Measurements from ENCODE around the gene CCL2.

The CCL2 gene

DNA sequence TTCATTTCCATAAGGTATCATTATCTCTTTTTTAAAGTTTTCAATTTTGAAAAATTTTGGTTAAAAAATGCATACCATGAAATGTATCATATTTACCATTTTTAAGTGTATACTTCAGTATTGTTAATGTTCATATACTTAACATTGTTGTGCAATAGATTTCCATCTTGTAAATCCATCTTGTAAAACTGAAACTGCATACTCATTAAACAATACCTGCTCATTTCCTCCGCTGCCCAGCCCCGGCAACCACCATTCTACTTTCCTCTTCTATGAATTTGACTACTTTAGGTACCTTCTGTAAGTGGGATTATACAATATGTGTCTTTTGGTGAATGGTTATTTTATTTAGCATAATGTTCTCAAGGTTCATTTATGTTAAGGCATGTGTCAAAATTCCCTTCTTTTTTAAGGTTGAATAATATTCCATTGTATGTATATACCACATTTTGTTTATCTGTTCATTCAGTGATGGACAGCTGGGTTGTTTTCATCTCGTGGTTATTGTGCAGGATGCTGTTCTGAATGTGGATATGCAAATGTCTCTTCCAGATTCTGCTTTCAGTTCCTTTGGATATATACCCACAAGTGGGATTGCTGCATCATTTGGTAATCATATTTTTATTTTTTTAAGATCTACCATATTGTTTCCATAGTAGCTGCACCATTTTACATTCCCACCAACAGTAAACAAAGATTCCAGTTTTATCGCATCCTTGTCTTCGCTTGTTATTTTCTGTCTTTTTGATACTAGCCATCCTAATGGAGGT lies 6.7 kb downstream of the CCL2 start:
- DNase-seq (ENCODE audit: insufficient read length, low spot score) (no peak), FAIRE-seq (no peak)

DNA sequence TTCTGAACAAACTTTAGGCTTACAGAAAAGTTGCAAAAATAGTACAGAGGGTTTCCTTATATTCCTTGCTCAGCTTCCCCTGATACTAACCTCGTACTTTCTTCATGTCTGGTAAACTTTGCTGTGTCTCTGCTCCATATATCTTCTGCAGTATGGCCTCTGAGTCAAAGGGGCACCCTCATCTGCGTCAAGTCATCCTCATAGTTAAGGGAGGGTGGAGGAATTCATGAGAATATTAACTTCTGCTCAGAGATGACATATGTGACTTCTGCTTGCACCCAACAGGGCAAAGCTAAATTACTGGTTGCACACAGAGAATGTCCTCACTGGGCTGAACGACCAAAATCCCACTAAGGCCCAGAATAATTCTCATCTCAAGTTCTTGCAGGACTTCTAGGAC lies 10.6 kb downstream of the CCL2 start:
- no peak for FAIRE-seq

DNA sequence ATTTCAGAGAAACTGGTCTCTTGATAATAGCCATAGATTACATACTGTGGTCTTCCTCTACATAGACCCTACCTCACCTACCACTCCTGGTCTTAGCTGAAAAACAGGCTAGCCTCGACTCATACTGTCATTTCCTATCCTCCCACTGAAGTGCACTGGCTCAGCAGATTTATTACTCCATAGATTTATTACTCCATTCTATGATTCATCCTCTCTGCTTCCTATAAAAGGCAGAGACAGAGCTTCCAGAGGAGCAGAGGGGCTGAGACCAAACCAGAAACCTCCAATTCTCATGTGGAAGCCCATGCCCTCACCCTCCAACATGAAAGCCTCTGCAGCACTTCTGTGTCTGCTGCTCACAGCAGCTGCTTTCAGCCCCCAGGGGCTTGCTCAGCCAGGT lies 14.9 kb downstream of the CCL2 start, which contains the start of gene CCL7:
Gene CCL7 (plus strand): TSS at position 253 of the 400 bp plus-strand sequence. CDS start 70 bp downstream, at position 323.
- FAIRE-seq = no peak
- DNase-seq (ENCODE audit: insufficient read length, low spot score) = no peak

More for the DNA sequence above, 10.6 kb downstream of the CCL2 start:
- DNase-seq (ENCODE audit: insufficient read length, low spot score) = no peak

DNA sequence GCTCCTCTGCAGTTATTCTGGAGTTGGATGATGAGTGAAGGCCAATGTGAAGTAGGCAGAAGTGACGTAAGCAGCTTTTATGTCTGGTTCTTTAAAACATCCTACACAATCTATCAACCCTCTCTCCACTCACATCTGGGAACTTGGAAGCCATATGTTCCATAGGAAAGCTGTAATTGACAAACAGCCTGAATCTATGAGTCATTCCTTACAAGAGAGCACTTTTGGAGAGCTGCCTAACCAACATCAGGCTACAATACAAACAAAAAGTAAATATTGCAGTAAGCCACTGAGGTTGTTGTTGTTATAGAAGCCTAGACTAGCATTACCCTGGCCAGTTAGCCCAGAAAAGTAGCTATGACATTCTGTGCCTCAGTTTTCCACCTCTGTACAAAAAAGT lies 20.8 kb downstream of the CCL2 start:
- DNase-seq (ENCODE audit: insufficient read length, low spot score) = no peak
- no peak for FAIRE-seq

DNA sequence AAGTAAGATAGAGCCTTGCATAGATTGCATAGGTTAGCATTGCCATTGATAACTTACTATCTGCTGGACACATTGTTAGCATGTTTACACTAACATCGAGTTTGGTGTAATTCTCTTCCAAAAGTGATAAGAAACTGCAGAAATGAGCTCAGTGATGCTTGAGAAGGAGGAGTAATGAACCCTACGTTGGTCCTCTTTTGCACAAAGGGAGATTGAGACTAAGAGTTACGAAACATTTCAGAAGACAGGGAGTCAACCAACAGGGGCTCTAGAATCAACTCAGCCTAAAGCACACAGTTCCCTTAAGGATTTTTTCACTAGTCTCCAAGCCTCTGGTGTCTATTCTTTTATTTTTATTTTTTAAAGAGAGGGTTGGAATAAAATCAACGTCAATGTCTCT lies 21.7 kb downstream of the CCL2 start:
- FAIRE-seq (no peak), DNase-seq (ENCODE audit: insufficient read length, low spot score) (no peak)

DNA sequence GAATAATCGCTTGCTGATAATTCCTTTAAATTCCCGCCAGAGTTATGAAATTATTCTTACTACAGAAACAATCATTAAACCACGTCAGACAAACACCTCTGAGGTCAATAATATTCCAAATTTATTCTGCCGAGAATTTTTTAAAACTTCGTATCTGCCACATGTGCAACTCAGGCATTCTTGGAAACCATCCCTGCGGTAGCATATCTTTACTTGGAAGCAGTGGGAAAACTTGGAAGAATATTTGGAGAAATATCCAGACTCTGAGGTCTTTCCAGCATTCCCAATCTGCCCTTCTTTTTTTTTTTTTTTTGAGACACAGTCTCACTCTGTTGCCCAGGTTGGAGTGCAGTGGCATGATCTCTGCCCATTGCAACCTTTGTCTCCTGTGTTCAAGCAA lies 28.5 kb downstream of the CCL2 start:
- no peak for FAIRE-seq
- no peak for DNase-seq (ENCODE audit: insufficient read length, low spot score)

DNA sequence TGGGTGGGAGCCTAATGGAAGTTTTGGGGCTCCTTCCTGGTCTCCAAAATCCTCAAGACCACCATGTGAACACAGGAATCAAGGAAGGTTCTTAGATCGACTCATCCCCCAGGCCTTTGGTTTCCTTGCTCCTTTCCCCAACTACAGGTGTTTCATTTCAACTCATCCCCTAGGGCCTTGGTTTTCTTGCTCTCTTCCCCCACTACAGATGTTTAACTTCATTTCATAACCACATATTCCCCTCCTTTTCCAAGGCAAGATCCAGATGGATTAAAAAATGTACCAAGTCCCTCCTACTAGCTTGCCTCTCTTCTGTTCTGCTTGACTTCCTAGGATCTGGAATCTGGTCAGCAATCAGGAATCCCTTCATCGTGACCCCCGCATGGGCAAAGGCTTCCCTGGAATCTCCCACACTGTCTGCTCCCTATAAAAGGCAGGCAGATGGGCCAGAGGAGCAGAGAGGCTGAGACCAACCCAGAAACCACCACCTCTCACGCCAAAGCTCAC lies 30.3 kb downstream of the CCL2 start, which contains the start of gene CCL11:
Gene CCL11 (plus strand): TSS at position 457 of the 507 bp plus-strand sequence. CDS start 67 bp downstream, outside the sequence.
- no peak for FAIRE-seq
- no peak for DNase-seq (ENCODE audit: insufficient read length, low spot score)

DNA sequence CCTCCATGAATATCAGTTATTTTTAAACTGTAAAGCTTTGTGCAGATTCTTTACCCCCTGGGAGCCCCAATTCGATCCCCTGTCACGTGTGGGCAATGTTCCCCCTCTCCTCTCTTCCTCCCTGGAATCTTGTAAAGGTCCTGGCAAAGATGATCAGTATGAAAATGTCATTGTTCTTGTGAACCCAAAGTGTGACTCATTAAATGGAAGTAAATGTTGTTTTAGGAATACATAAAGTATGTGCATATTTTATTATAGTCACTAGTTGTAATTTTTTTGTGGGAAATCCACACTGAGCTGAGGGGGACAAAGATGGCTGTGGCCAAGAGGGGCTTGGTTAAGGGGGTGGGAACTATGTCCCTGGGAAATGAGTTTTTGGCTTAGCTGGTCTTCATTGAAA lies 32.8 kb downstream of the CCL2 start:
- DNase-seq (ENCODE audit: insufficient read length, low spot score) (no peak), FAIRE-seq (no peak)

DNA sequence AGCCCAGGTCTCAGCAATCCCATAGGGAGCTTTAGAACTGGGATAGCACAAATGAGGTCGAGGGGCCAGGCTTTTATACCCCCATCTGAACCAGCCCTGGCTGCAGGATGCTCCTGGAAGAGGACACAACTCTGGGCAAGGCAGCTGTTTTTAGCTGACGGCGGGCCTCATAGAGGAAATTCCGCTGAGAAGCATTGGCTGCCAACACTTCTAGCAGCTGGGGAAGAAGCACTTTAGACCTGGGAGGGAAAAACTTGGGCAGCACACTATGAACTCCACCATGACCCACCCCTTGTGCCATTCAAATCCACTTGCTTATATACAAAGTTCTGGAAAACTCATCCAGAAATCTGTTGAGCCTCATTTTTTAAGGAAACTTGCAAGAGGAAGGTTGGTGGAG lies 35.5 kb downstream of the CCL2 start:
- no peak for DNase-seq (ENCODE audit: insufficient read length, low spot score)

DNA sequence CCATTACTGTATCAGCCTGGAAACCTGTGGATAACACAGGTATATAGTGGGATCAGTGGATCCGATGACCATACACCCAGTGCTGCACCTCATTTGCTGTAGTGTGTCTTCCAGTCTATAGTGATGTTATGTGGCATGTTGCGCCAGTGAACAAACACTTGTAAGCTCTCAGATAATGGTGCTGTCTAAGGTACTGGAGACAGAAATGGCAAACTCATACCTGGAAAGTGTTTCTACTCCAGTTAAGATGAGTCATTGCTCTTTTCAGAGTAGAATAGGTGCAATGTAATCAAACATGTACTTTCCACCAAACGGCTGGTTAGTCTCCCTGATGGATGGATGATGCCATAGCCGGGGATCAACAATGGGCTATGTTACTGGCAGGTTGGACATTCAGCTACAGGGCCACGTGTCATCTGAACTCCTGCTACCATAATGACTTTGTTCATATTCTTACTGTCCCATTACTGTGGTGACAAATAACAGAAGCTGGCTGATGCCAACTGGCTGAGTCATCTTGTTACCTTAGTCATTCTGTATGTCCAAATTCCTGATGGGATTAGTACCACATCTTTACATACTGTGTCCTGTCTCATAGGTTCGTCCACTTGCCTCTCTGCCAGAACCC lies 36.8 kb downstream of the CCL2 start:
- no peak for FAIRE-seq
- DNase-seq (ENCODE audit: insufficient read length, low spot score) = no peak

More for the DNA sequence above, 35.5 kb downstream of the CCL2 start:
- no peak for FAIRE-seq

DNA sequence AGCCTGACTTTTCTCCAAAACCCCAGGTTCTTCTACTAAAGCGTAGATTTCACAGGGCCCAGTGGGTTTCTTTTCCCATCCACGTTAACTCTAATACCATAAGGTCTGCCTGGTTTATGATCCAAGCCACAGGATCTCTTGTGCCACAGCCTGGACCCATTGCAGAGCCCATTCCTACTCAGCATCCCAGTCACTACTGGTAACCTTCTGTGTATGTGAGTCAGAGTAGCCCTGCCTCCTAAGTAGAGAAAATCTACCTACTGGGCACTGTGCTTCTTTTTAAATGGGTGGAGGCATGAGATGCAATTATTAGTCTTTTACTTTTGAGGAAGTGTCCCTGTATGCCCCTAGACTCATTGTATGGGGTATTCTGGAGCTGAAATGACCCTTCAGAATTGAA lies 43.9 kb downstream of the CCL2 start:
- FAIRE-seq (no peak), DNase-seq (ENCODE audit: insufficient read length, low spot score) (no peak)

DNA sequence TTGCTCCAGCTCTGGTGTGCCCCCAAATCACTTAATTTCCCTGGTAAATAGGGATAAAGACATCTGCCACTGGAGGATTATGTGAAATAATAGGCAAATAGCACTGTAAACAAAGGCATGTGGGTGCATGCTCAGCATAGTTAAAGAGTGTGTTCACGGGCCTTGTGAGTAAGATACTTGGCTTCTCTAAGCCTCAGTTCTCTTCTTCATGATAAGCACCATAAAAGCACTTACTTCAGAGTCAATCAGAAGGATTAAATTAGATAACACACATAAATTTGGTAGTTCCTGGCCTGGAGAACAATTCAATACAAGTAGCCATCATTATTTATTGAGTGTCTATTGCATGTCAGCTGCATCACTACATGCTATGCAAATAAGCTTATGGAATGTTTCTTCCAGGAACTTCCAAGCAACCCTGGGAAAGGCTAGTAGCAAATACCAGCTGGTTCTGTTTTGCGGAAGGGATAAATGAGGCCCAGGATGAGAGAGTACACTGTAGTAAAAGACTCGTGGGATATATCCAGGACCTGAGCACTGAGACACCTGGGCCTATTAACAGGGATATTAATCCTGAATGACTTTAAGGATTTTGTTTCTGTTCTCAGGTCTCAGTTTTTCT lies 45.0 kb downstream of the CCL2 start:
- DNase-seq (ENCODE audit: insufficient read length, low spot score) = no peak
- no peak for FAIRE-seq

DNA sequence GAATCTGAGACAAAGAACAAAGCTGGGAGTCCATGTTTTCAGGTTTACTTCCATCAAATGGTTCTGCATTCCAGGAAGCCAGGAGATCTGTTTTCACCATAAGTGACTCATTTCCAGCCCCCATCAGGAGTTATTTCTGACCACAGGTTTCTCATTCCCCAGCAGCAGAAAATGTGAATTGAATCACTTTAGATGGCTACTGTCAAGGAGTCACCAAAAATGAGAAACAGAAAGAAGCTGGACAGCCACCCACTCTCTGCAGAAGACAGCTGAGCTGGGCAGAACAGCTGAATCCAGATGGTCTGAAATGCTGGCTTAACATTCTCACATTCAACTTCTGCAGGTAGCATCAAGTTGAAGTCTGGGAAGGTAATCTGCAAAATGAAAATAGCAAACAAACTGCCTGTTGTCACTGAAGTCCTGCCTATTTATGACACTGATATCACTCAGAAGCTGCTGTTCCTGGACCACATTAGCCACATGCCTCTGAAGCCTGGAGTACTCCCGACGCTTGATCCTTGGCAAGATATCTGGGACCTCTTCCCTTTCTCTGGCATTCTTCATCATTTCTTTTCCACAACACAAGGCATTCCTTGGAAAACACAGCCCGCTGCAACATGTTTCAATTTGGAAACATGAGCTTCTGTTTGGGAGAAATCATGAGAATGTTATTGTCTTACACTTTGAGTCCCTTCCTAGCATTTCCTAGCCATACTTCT lies 45.7 kb downstream of the CCL2 start:
- DNase-seq (ENCODE audit: insufficient read length, low spot score) (no peak), FAIRE-seq (no peak)

DNA sequence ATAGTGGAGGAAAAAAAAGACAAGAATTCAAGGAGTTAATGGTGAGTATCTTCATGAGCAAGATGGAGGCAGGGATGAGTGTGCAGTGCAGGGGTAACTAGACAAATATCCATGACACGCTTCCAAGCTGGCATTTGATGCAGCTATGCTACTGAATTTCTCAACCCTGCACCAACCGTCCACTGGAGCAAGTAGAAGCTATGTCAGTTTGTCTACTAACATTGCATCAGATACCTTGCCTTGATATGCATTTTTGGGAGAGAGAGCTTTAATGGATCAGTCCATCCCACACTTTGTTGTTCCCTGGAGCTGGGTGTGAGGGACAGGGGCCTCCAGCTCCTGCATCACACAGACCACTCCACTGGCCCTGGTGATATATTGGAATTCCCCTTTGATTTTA lies 46.9 kb downstream of the CCL2 start:
- DNase-seq (ENCODE audit: insufficient read length, low spot score) (no peak), FAIRE-seq (no peak)

DNA sequence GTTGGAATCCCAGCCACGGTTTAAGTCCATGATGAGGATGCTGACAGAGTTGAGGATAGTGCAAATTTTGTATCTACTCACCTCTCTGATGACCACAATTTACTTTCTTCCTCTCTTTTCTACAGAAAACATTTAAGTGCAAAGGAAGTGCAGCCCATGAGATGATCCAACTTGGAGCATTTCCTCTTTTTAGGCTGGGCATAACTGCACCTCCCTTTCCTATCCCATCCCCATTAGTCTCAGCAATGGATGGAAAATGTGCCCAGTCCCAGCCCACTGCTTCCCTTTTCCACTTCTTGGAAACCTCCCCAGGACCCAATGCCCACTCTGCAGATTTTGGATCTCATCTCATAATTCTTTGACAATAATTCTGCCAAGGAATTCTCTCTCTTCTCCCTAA lies 47.6 kb downstream of the CCL2 start:
- FAIRE-seq (no peak), DNase-seq (ENCODE audit: insufficient read length, low spot score) (no peak)

DNA sequence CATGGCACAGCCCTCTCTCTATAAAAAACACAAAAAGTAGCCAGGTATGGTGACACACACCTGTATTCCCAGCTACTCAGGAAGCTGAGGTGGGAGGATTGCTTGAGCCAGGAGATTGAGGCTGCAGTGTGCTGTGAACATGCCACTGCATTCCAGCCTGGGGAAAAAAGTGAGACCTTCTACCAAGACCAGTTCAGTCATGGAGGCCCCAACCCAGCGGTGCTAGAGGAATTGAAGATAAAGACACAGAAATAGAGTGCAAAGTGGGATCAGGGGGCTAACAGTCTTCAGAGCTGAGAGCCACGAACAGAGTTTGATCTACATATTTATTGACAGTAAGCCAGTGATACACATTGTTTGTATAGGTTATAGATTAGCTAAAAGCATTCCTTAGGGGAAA lies 48.5 kb downstream of the CCL2 start:
- DNase-seq (ENCODE audit: insufficient read length, low spot score) = no peak
- no peak for FAIRE-seq

DNA sequence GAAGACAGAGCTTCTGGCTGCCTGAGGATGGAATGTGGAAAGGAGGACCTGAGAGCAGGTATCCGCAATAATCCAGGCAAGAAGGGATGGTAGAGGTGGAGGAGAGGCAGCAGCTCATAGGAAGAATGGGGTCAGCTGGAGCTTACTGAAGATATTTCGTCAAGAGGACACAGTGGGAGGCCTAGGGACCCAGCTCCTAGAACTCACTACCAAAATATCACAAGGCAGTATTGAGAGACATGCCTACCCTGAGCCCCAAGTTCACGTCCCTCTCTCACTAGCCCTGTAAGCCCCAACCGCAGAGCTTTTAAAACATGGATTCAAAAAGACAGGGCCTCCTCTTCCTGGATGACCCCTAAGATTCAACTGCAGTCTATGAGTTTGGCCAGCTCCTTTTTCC lies 50.0 kb downstream of the CCL2 start:
- no peak for FAIRE-seq
- DNase-seq (ENCODE audit: insufficient read length, low spot score) = no peak

DNA sequence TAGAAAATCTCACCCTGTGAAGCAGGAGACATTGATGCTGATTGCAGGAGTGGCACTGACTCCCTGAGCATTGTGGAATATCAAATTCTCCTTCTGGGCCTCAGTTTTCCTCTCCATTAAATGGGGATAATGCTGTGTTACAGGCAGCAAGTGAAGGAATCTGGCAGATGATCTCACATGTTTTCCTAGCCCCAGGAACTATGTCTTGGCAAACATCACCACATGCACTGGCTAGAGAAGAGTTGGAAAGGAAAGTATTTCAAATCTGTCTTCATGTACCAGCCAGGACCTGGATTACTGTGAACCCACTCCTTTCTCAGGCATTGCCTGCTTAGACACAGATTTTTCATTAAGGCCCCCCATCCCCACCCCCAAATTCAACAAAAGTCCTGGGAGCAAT lies 50.5 kb downstream of the CCL2 start:
- no peak for FAIRE-seq
- DNase-seq (ENCODE audit: insufficient read length, low spot score) = no peak

DNA sequence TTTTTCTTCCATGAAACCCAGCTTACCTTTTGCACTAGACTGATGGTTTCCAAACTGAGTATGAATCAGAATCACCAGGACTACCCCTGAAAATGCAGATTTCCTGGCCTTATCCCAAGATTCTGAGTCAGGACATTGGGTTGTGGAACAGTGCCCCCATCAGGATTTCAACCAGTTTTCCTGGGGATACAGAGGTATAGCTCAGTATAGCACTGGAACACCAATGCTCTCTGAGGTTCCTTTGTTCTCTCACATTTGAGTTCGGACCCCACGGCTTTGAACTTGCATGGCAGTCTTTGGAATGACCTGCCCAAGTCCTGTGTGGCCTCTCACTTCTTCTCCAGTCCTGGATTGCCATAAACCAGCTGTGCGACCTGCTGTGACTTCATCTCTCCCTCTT lies 51.4 kb downstream of the CCL2 start:
- FAIRE-seq = no peak
- DNase-seq (ENCODE audit: insufficient read length, low spot score) = no peak
